MM.1S (cell line): ENCODE measurements around the gene DLGAP1.

Source experiments
- DNase-seq: peaks from one replicate; pipeline ENCODE4 v3.0.0-alpha.2; 2015
- H2AFZ ChIP-seq: fragments of 300-600 bp; sonication (generic); 2 replicates; pipeline ENCODE4 v1.6.0; 2016; ENCODE audit warnings: antibody characterized with exemption, low read length
- H3F3A ChIP-seq: fragments of 300-600 bp; sonication (generic); 2 replicates; pipeline ENCODE4 v1.6.1; 2016; ENCODE audit warnings: mild to moderate bottlenecking, antibody characterized with exemption, low read length, moderate library complexity, mixed read lengths; ENCODE audit not compliant: insufficient read depth
- H3K27ac ChIP-seq: fragments of 300-600 bp; sonication (generic); 2 replicates; pipeline ENCODE4 v1.5.1; 2016; ENCODE audit warnings: mild to moderate bottlenecking, low read length
- H3K27me3 ChIP-seq: fragments of 300-600 bp; sonication (generic); replicated peaks from 2 replicates; pipeline ENCODE4 v1.6.0; 2016; ENCODE audit warnings: low read length; ENCODE audit not compliant: insufficient read depth
- H3K36me3 ChIP-seq: fragments of 300-600 bp; sonication (generic); replicated peaks from 2 replicates; pipeline ENCODE4 v1.6.1; 2016; ENCODE audit warnings: mild to moderate bottlenecking, low read length, mixed read lengths; ENCODE audit not compliant: insufficient read depth
- H3K4me1 ChIP-seq: fragments of 300-600 bp; sonication (generic); 2 replicates; pipeline ENCODE4 v1.6.1; 2016; ENCODE audit warnings: low read length, mixed read lengths
- H3K4me2 ChIP-seq: fragments of 300-600 bp; sonication (generic); 2 replicates; pipeline ENCODE4 v1.6.0; 2016; ENCODE audit warnings: low read depth, low read length
- H3K4me3 ChIP-seq: fragments of 300-600 bp; sonication (generic); 2 replicates; pipeline ENCODE4 v1.5.1; 2016; ENCODE audit warnings: low read length, mixed read lengths
- H3K79me2 ChIP-seq: fragments of 300-600 bp; sonication (generic); 2 replicates; pipeline ENCODE4 v1.6.1; 2016; ENCODE audit warnings: mixed run types, low read length, mixed read lengths
- H3K9ac ChIP-seq: fragments of 300-600 bp; sonication (generic); 2 replicates; pipeline ENCODE4 v1.6.1; 2016; ENCODE audit warnings: low read length, mixed read lengths
- H3K9me2 ChIP-seq: fragments of 300-600 bp; sonication (generic); replicated peaks from 2 replicates; pipeline ENCODE4 v1.6.1; 2016; ENCODE audit warnings: mild to moderate bottlenecking, low read length, mixed read lengths; ENCODE audit not compliant: insufficient read depth
- H3K9me3 ChIP-seq: fragments of 300-600 bp; sonication (generic); replicated peaks from 2 replicates; pipeline ENCODE4 v1.6.1; 2016; ENCODE audit warnings: mild to moderate bottlenecking, low read length, mixed read lengths; ENCODE audit not compliant: insufficient read depth
- H4K20me1 ChIP-seq: fragments of 300-600 bp; sonication (generic); 2 replicates; pipeline ENCODE4 v1.6.1; 2016; ENCODE audit warnings: mild to moderate bottlenecking, low read length, moderate library complexity, mixed read lengths; ENCODE audit not compliant: insufficient read depth
- CTCF ChIP-seq: fragments of 300-600 bp; sonication (generic); IDR thresholded peaks from 2 replicates; pipeline ENCODE4 v1.5.1; 2016; ENCODE audit warnings: antibody characterized with exemption, low read length, mixed read lengths
- EZH2 ChIP-seq: fragments of 300-600 bp; sonication (generic); optimal IDR thresholded peaks from 2 replicates; pipeline ENCODE3; 2017; ENCODE audit warnings: low read depth, mild to moderate bottlenecking, antibody characterized with exemption, low read length, mixed read lengths
- EZH2phosphoT487 ChIP-seq: fragments of 300-600 bp; sonication (generic); IDR thresholded peaks from 2 replicates; pipeline ENCODE4 v1.6.1; 2018; ENCODE audit warnings: antibody characterized with exemption, low read length

DLGAP1 gene

GRCh38 chr18:3508576-3509549 is 946.2 kb downstream of the DLGAP1 start:
- TF ChIP-seq CTCF (no peak), EZH2 (no peak), EZH2phosphoT487 (no peak)
- H3K36me3 ChIP-seq = no peaks in the 10 kb centered on the region
- no peaks in the 10 kb centered on the region for H3K9me2 ChIP-seq
- H3K9me3 ChIP-seq = no peaks in the 10 kb centered on the region
- H2AFZ ChIP-seq = no peak overlapping the region
- H3K27ac ChIP-seq = no peak overlapping the region
- no peaks in the 10 kb centered on the region for H4K20me1 ChIP-seq
- H3K4me2 ChIP-seq = no peak overlapping the region
- H3K9ac ChIP-seq = no peak overlapping the region
- no peaks in the 10 kb centered on the region for H3K4me1 ChIP-seq
- DNase-seq = no peak
- no peak overlapping the region for H3K4me3 ChIP-seq
- H3K27me3 ChIP-seq = no peaks in the 10 kb centered on the region
- no peaks in the 10 kb centered on the region for H3K79me2 ChIP-seq
- H3F3A ChIP-seq = no peaks in the 10 kb centered on the region

- Histone ChIP-seq H3K4me2 (no peak overlapping the region), H3K9me3 (no peaks in the 10 kb centered on the region), H3K9ac (no peak overlapping the region), H3F3A (no peaks in the 10 kb centered on the region), H3K79me2 (no peaks in the 10 kb centered on the region), H4K20me1 (no peaks in the 10 kb centered on the region), H2AFZ (no peak overlapping the region), H3K4me1 (no peaks in the 10 kb centered on the region), H3K27ac (no peak overlapping the region), H3K4me3 (no peak overlapping the region), H3K9me2 (no peaks in the 10 kb centered on the region), H3K36me3 (no peaks in the 10 kb centered on the region), H3K27me3 (no peaks in the 10 kb centered on the region)
- TF ChIP-seq EZH2 = no peak
- TF ChIP-seq CTCF = no peak
- no peak for TF ChIP-seq EZH2phosphoT487
- DNase-seq = no peak
Measured at GRCh38 chr18:3504637-3505036, 950.5 kb downstream of the DLGAP1 start.

- H3K27me3 ChIP-seq = no peaks in the 10 kb centered on the region
- no peaks in the 10 kb centered on the region for H3K9me2 ChIP-seq
- DNase-seq = no peak
- no peaks in the 10 kb centered on the region for H3K79me2 ChIP-seq
- H3F3A ChIP-seq = no peaks in the 10 kb centered on the region
- H3K4me2 ChIP-seq = no peak overlapping the region
- H3K9me3 ChIP-seq = no peaks in the 10 kb centered on the region
- no peak overlapping the region for H3K9ac ChIP-seq
- no peak for TF ChIP-seq CTCF
- no peak for TF ChIP-seq EZH2phosphoT487
- no peak for TF ChIP-seq EZH2
- H2AFZ ChIP-seq = no peak overlapping the region
- H3K36me3 ChIP-seq = no peaks in the 10 kb centered on the region
- H3K27ac ChIP-seq = no peak overlapping the region
- H4K20me1 ChIP-seq = no peaks in the 10 kb centered on the region
- H3K4me3 ChIP-seq = no peak overlapping the region
- no peaks in the 10 kb centered on the region for H3K4me1 ChIP-seq
Measured at GRCh38 chr18:3502650-3503049, 952.5 kb downstream of the DLGAP1 start.
